HL-60 (cell line): ENCODE results near the gene RIBC2.

Experiments used
- POLR2AphosphoS5 ChIP-seq: IDR thresholded peaks from 2 replicates; pipeline ENCODE4 v1.6.1; 2012; ENCODE audit warnings: low read depth
- TF ChIP-seq, protein P1 (sequence below): IDR thresholded peaks from one replicate; pipeline ENCODE4 v1.5.1; 2011; ENCODE audit warnings: low read length, control low read depth, inconsistent platforms; ENCODE audit not compliant: insufficient read depth

DNA sequence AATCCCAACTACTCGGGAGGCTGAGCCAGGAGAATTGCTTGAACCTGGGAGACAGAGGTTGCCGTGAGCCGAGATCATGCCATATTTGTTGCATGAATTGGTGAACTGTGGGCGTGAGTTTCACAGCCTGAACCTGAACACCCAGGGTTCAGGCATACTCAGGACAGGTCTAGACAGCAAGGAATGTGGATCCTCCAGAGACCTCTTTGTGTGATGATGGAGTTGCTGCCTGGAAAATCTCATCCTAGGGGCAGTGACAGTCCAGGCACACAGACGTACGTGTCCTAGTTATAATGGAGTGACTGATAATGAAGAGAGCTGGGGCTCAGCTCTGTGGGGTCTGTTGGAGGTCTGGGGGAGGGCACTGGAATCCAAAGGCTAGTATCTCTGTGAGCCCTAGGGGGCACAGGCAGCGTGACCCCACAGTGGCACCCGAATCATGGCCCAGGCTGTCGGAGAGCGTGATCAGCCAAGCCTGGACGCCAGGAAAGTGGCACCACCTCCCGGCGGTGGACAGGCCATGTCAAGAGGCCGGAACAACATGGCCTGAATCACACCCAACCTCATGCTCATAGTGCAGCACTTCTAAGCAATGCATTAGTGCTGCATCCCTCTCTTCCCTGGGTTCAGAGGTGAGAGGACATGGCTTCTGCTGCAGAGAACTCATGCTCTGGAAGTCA is 31.7 kb downstream of the RIBC2 start:
- TF ChIP-seq, protein P1, sequence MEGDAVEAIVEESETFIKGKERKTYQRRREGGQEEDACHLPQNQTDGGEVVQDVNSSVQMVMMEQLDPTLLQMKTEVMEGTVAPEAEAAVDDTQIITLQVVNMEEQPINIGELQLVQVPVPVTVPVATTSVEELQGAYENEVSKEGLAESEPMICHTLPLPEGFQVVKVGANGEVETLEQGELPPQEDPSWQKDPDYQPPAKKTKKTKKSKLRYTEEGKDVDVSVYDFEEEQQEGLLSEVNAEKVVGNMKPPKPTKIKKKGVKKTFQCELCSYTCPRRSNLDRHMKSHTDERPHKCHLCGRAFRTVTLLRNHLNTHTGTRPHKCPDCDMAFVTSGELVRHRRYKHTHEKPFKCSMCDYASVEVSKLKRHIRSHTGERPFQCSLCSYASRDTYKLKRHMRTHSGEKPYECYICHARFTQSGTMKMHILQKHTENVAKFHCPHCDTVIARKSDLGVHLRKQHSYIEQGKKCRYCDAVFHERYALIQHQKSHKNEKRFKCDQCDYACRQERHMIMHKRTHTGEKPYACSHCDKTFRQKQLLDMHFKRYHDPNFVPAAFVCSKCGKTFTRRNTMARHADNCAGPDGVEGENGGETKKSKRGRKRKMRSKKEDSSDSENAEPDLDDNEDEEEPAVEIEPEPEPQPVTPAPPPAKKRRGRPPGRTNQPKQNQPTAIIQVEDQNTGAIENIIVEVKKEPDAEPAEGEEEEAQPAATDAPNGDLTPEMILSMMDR: no peak
- no peak for TF ChIP-seq POLR2AphosphoS5
